WERI-Rb-1 (cell line): ENCODE data around the gene CHAF1B.

Experiments
- DNase-seq: peaks from one replicate; pipeline ENCODE4 v3.0.0-alpha.2; 2020
- H3K27ac ChIP-seq: fragments of 250-450 bp; sonication (Bioruptor Pico); 2 replicates; pipeline ENCODE4 v1.5.1; 2020; ENCODE audit warnings: mild to moderate bottlenecking, moderate library complexity
- H3K27me3 ChIP-seq: fragments of 250-450 bp; sonication (Bioruptor Pico); 2 replicates; pipeline ENCODE4 v1.5.1; 2021; ENCODE audit warnings: mild to moderate bottlenecking, low read depth, moderate library complexity; ENCODE audit not compliant: insufficient read depth, severe bottlenecking
- H3K36me3 ChIP-seq: fragments of 250-450 bp; sonication (Bioruptor Pico); 2 replicates; pipeline ENCODE4 v1.5.1; 2020; ENCODE audit warnings: mild to moderate bottlenecking, moderate library complexity
- H3K4me3 ChIP-seq: 2 replicates; pipeline ENCODE4 v1.5.1; 2011; ENCODE audit warnings: low read depth, mild to moderate bottlenecking, control low read depth, low read length
- H3K9me3 ChIP-seq: fragments of 250-450 bp; sonication (Bioruptor Pico); 2 replicates; pipeline ENCODE4 v1.5.1; 2021; ENCODE audit warnings: mild to moderate bottlenecking, moderate library complexity; ENCODE audit not compliant: severe bottlenecking
- CTCF ChIP-seq: IDR thresholded peaks from 2 replicates; pipeline ENCODE4 v1.5.1; 2011; ENCODE audit warnings: low read depth, mild to moderate bottlenecking, control low read depth, inconsistent platforms, low read length

Gene CHAF1B

GRCh38 chr21:36452281-36452825 is 67.2 kb downstream of the CHAF1B start:
- DNase-seq, result no peak

GRCh38 chr21:36454093-36454531 is 68.9 kb downstream of the CHAF1B start:
- Histone ChIP-seq H3K27ac (no peak overlapping the region), H3K9me3 (peaks cover 2% of the 10 kb centered on the region), H3K4me3 (no peak overlapping the region), H3K27me3 (no peaks in the 10 kb centered on the region), H3K36me3 (no peaks in the 10 kb centered on the region)
- TF ChIP-seq CTCF, result no peak
- DNase-seq, result no peak

More at GRCh38 chr21:36452281-36452825, 67.2 kb downstream of the CHAF1B start:
- no peak overlapping the region for H3K4me3 ChIP-seq
- H3K9me3 ChIP-seq, result peaks cover 2% of the 10 kb centered on the region
- TF ChIP-seq CTCF, result no peak
- no peaks in the 10 kb centered on the region for H3K27me3 ChIP-seq
- no peak overlapping the region for H3K27ac ChIP-seq
- no peaks in the 10 kb centered on the region for H3K36me3 ChIP-seq

GRCh38 chr21:36454706-36455105 is 69.5 kb downstream of the CHAF1B start:
- no peak overlapping the region for H3K4me3 ChIP-seq
- peaks cover 2% of the 10 kb centered on the region for H3K9me3 ChIP-seq
- H3K27me3 ChIP-seq, result no peaks in the 10 kb centered on the region
- no peak overlapping the region for H3K27ac ChIP-seq
- TF ChIP-seq CTCF, result no peak
- no peak for DNase-seq
- no peaks in the 10 kb centered on the region for H3K36me3 ChIP-seq

- no peak overlapping the region for H3K27ac ChIP-seq
- no peaks in the 10 kb centered on the region for H3K9me3 ChIP-seq
- DNase-seq, result no peak
- TF ChIP-seq CTCF, result no peak
- H3K36me3 ChIP-seq, result no peaks in the 10 kb centered on the region
- no peak overlapping the region for H3K4me3 ChIP-seq
- H3K27me3 ChIP-seq, result no peaks in the 10 kb centered on the region
Measured at GRCh38 chr21:36456729-36457414, 71.7 kb downstream of the CHAF1B start.

GRCh38 chr21:36459098-36459497 is 73.9 kb downstream of the CHAF1B start:
- no peak overlapping the region for H3K27ac ChIP-seq
- no peak overlapping the region for H3K4me3 ChIP-seq
- H3K36me3 ChIP-seq, result no peaks in the 10 kb centered on the region
- DNase-seq, result no peak
- no peaks in the 10 kb centered on the region for H3K27me3 ChIP-seq
- H3K9me3 ChIP-seq, result no peaks in the 10 kb centered on the region
- TF ChIP-seq CTCF, result no peak
